AG10803 (cell line): Measurements from ENCODE around the gene OTUD7B.

Source experiments
- DNase-seq: peaks from one replicate; pipeline ENCODE4 v3.0.0; 2010; ENCODE audit warnings: low read depth
- H3K4me3 ChIP-seq: 2 replicates; pipeline ENCODE4 v1.5.1; 2011; ENCODE audit warnings: mild to moderate bottlenecking, low read length, control low read depth
- CTCF ChIP-seq: conservative IDR thresholded peaks from 2 replicates; pipeline ENCODE4 v1.5.1; 2011; ENCODE audit warnings: mild to moderate bottlenecking, low read length, control low read depth, inconsistent platforms

Gene OTUD7B

GRCh38 chr1:149972547-149972946 is 38.0 kb downstream of the OTUD7B start:
- H3K4me3 ChIP-seq: no peak overlapping the region
- TF ChIP-seq CTCF: no peak
- DNase-seq: no peak

- DNase-seq: no peak
- TF ChIP-seq CTCF: no peak
- no peak overlapping the region for H3K4me3 ChIP-seq
Measured at GRCh38 chr1:149967646-149968045, 42.9 kb downstream of the OTUD7B start.

GRCh38 chr1:149967041-149967440 is 43.5 kb downstream of the OTUD7B start:
- no peak for DNase-seq
- no peak for TF ChIP-seq CTCF
- no peak overlapping the region for H3K4me3 ChIP-seq

- H3K4me3 ChIP-seq: no peak overlapping the region
- no peak for DNase-seq
- no peak for TF ChIP-seq CTCF
Measured at GRCh38 chr1:149966405-149966804, 44.1 kb downstream of the OTUD7B start.

- DNase-seq: no peak
- TF ChIP-seq CTCF: no peak
- H3K4me3 ChIP-seq: no peak overlapping the region
Measured at GRCh38 chr1:149965440-149965839, 45.1 kb downstream of the OTUD7B start.

GRCh38 chr1:149963358-149963757 is 47.2 kb downstream of the OTUD7B start:
- DNase-seq: peak; percentile 61
- TF ChIP-seq CTCF: no peak
- H3K4me3 ChIP-seq: no peak overlapping the region

- TF ChIP-seq CTCF: no peak
Measured at GRCh38 chr1:149962736-149963135, 47.8 kb downstream of the OTUD7B start.

More at GRCh38 chr1:149962736-149963135, 47.8 kb downstream of the OTUD7B start:
- peak; percentile 48 for DNase-seq
- no peak overlapping the region for H3K4me3 ChIP-seq
